Measurements from ENCODE around the gene RNF44. TPM values are rescaled to one million over a fixed set of nuclear protein-coding genes. Genes with fewer than 3 reads are reported as not detected.

The RNF44 gene
- total and polyA plus RNA-seq, 2 of the 13 experiments (the other 11 are each of a cell fraction or from before 2014, with no cell fraction given), result 9.2 to 16.8 TPM

DNA sequence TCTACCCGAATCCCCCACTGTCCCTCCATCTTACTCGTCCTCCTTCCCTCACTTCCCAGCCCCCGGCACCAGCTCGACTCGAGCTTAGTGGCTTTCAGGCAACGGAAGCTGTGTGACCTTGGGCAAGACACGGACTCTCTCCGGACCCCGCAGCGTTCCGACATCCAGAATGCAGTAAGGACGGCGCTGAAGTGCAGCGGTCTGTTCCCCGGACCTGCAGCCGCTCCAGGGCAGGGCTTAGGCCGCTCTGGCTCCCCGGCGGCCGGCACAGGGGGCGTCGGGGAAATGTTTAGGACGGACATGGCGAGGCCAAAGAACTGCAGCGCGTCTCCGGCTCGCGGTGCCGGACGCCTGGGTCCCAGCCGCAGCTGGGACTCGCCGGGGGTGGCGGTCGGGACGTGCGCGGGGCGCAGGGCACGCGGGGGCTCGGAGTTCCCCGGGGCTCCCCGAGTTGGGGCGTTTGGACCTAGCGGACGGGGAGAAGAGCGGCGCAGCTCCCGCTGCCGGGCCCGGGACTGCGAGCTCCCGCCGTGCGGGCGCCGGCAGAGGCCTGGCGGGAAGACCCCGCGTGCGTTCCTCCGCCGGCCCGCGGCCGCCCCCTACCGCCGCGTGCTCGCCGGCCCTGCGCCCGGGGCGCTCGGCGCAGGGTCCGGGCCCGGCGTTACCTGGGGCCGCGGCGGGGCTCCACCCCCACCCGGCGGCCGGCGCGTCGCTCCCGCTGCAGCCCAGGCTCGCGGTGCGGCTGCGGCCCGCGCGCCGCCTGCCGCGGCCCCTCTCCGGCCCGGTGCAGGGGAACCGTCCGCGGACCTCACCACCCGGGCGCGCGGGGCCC lies 5.6 kb upstream of the RNF44 start (continued):
- TF ChIP-seq FOXJ3 (CRISPR knock-in tag; IDR thresholded peaks at IDR 0.05; ENCODE audit: borderline replicate concordance), result no peak
- peak; percentile 50 for TF ChIP-seq POLR2G (IDR thresholded peaks at IDR 0.05; ENCODE audit: low read depth, low read length)
- TF ChIP-seq NPAS2 (CRISPR knock-in tag; IDR thresholded peaks at IDR 0.05; ENCODE audit: borderline replicate concordance), result no peak
- TF ChIP-seq, protein P1, sequence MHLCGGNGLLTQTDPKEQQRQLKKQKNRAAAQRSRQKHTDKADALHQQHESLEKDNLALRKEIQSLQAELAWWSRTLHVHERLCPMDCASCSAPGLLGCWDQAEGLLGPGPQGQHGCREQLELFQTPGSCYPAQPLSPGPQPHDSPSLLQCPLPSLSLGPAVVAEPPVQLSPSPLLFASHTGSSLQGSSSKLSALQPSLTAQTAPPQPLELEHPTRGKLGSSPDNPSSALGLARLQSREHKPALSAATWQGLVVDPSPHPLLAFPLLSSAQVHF (CRISPR knock-in tag; IDR thresholded peaks at IDR 0.05), result no peak
- no peak for TF ChIP-seq STAT5B (CRISPR knock-in tag; IDR thresholded peaks at IDR 0.05)
- TF ChIP-seq ZNF816 (CRISPR knock-in tag; IDR thresholded peaks at IDR 0.05; ENCODE audit: borderline replicate concordance), result 0 out of 2 replicates have a peak, but pooled peaks have one; percentile 33
- TF ChIP-seq, protein P2, sequence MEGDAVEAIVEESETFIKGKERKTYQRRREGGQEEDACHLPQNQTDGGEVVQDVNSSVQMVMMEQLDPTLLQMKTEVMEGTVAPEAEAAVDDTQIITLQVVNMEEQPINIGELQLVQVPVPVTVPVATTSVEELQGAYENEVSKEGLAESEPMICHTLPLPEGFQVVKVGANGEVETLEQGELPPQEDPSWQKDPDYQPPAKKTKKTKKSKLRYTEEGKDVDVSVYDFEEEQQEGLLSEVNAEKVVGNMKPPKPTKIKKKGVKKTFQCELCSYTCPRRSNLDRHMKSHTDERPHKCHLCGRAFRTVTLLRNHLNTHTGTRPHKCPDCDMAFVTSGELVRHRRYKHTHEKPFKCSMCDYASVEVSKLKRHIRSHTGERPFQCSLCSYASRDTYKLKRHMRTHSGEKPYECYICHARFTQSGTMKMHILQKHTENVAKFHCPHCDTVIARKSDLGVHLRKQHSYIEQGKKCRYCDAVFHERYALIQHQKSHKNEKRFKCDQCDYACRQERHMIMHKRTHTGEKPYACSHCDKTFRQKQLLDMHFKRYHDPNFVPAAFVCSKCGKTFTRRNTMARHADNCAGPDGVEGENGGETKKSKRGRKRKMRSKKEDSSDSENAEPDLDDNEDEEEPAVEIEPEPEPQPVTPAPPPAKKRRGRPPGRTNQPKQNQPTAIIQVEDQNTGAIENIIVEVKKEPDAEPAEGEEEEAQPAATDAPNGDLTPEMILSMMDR (CRISPR knock-in tag; IDR thresholded peaks at IDR 0.05), result peak; percentile 21; the same call in 1 of the 2 replicates
- TF ChIP-seq YY1 (IDR thresholded peaks at IDR 0.05; ENCODE audit: insufficient read depth, insufficient replicate concordance, low read depth, low read length), result no peak
- TF ChIP-seq ZNF496 (CRISPR knock-in tag; IDR thresholded peaks at IDR 0.05; ENCODE audit: insufficient replicate concordance), result no peak
- peak; percentile 81 for TF ChIP-seq ZFY (CRISPR knock-in tag; IDR thresholded peaks at IDR 0.05)
- peak; percentile 31 for TF ChIP-seq RBM39 (IDR thresholded peaks at IDR 0.05; ENCODE audit: low read depth, low read length, poor library complexity, severe bottlenecking)
- TF ChIP-seq ZNF607 (CRISPR knock-in tag; IDR thresholded peaks at IDR 0.05; ENCODE audit: borderline replicate concordance), result no peak
- TF ChIP-seq HDAC1 (CRISPR knock-in tag; IDR thresholded peaks at IDR 0.05), result peak; percentile 29; the same call in 1 of the 2 replicates
- TF ChIP-seq, protein P3, sequence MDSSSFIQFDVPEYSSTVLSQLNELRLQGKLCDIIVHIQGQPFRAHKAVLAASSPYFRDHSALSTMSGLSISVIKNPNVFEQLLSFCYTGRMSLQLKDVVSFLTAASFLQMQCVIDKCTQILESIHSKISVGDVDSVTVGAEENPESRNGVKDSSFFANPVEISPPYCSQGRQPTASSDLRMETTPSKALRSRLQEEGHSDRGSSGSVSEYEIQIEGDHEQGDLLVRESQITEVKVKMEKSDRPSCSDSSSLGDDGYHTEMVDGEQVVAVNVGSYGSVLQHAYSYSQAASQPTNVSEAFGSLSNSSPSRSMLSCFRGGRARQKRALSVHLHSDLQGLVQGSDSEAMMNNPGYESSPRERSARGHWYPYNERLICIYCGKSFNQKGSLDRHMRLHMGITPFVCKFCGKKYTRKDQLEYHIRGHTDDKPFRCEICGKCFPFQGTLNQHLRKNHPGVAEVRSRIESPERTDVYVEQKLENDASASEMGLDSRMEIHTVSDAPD (CRISPR knock-in tag; IDR thresholded peaks at IDR 0.05), result 0 out of 2 replicates have a peak, but pooled peaks have one; percentile 23
- TF ChIP-seq KLF12 (CRISPR knock-in tag; IDR thresholded peaks at IDR 0.05; ENCODE audit: borderline replicate concordance), result 0 out of 2 replicates have a peak, but pooled peaks have one; percentile 22
- no peak for TF ChIP-seq STAG1 (CRISPR knock-in tag; IDR thresholded peaks at IDR 0.05)
- TF ChIP-seq, protein P4, sequence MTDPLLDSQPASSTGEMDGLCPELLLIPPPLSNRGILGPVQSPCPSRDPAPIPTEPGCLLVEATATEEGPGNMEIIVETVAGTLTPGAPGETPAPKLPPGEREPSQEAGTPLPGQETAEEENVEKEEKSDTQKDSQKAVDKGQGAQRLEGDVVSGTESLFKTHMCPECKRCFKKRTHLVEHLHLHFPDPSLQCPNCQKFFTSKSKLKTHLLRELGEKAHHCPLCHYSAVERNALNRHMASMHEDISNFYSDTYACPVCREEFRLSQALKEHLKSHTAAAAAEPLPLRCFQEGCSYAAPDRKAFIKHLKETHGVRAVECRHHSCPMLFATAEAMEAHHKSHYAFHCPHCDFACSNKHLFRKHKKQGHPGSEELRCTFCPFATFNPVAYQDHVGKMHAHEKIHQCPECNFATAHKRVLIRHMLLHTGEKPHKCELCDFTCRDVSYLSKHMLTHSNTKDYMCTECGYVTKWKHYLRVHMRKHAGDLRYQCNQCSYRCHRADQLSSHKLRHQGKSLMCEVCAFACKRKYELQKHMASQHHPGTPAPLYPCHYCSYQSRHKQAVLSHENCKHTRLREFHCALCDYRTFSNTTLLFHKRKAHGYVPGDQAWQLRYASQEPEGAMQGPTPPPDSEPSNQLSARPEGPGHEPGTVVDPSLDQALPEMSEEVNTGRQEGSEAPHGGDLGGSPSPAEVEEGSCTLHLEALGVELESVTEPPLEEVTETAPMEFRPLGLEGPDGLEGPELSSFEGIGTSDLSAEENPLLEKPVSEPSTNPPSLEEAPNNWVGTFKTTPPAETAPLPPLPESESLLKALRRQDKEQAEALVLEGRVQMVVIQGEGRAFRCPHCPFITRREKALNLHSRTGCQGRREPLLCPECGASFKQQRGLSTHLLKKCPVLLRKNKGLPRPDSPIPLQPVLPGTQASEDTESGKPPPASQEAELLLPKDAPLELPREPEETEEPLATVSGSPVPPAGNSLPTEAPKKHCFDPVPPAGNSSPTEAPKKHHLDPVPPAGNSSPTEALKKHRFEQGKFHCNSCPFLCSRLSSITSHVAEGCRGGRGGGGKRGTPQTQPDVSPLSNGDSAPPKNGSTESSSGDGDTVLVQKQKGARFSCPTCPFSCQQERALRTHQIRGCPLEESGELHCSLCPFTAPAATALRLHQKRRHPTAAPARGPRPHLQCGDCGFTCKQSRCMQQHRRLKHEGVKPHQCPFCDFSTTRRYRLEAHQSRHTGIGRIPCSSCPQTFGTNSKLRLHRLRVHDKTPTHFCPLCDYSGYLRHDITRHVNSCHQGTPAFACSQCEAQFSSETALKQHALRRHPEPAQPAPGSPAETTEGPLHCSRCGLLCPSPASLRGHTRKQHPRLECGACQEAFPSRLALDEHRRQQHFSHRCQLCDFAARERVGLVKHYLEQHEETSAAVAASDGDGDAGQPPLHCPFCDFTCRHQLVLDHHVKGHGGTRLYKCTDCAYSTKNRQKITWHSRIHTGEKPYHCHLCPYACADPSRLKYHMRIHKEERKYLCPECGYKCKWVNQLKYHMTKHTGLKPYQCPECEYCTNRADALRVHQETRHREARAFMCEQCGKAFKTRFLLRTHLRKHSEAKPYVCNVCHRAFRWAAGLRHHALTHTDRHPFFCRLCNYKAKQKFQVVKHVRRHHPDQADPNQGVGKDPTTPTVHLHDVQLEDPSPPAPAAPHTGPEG (CRISPR knock-in tag; IDR thresholded peaks at IDR 0.05), result no peak
- TF ChIP-seq ZNF777 (CRISPR knock-in tag; IDR thresholded peaks at IDR 0.05), result peak; percentile 71; the same call in 1 of the 2 replicates
- peak; percentile 44; the same call in 1 of the 2 replicates for TF ChIP-seq ZBTB7B (CRISPR knock-in tag; IDR thresholded peaks at IDR 0.05)

Measured in HepG2 (cell line).